GM18951 (cell line): ENCODE data around the gene PTBP1.

Experiments
- POLR2A ChIP-seq: IDR thresholded peaks from 4 replicates; pipeline ENCODE4 v1.6.1; 2011; ENCODE audit warnings: mild to moderate bottlenecking; ENCODE audit not compliant: insufficient read length, insufficient read depth; ENCODE audit errors: extremely low read depth
- in situ Hi-C: fragments of 300-500 bp; cut with MboI; formaldehyde crosslinking; loops from one replicate; pipeline ENCODE4 v1.12.0; 2022; ENCODE audit warnings: low sequenced_read_pairs, mixed read lengths, inconsistent platforms; ENCODE audit not compliant: unreplicated experiment

PTBP1 gene

GRCh38 chr19:858284-858683 lies 61.0 kb downstream of the PTBP1 start:
- in situ Hi-C loops, result no loop called here
- no peak for TF ChIP-seq POLR2A

- no peak for TF ChIP-seq POLR2A
- in situ Hi-C loops, result no loop called here
These were observed 61.9 kb downstream of the PTBP1 start, which contains the start of gene CFD for GRCh38 chr19:858868-859843. TSS of gene CFD (plus strand) at chr19:859664. CDS start at chr19:859690, 26 bp downstream.

DNA sequence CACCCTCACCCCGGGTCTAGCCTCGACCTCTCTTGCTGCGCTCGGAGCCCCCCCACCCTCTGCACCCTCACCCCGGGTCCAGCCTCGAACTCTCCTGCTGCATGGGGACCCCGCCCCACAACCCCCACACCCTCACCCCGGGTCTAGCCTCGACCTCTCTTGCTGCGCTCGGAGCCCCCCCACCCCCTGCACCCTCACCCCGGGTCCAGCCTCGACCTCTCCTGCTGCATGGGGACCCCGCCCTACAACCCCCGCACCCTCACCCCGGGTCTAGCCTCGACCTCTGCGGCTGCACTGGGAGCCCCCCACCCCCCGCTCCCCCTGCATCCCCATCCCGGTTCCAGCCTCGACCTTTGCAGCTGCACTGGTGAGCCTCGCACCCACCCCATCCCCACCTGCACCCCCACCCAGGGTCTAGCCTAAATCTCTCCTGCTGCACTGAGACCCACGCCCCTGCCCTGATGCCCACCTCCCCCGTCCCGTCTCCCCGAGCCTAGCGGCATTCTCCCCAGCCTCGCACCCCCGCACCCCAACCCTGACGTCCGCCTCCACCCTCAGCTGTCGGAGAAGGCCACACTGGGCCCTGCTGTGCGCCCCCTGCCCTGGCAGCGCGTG lies 64.0 kb downstream of the PTBP1 start:
- in situ Hi-C loops, result loop anchor here (10.0 kb wide), 2 partner anchors 54 to 124 kb away; partner anchors contain the start of genes KISS1R, R3HDM4 and WDR18
- no peak for TF ChIP-seq POLR2A
